Osteocyte (in vitro differentiated cells): ENCODE data around the gene SERPINB5. TPM values are rescaled to one million over a fixed set of nuclear protein-coding genes. Genes with fewer than 3 reads are reported as not detected.

Experiments
- DNase-seq: peaks from one replicate; pipeline ENCODE4 v3.0.0; 2021; ENCODE audit warnings: mixed read lengths; ENCODE audit not compliant: unreplicated experiment; ENCODE audit errors: extremely low spot score
- H3K27ac Mint-ChIP-seq: one replicate; pipeline ENCODE4 v1.8.0; 2021; ENCODE audit warnings: mild to moderate bottlenecking, mixed read lengths; ENCODE audit not compliant: unreplicated experiment
- H3K27me3 Mint-ChIP-seq: one replicate; pipeline ENCODE4 v1.8.0; 2021; ENCODE audit warnings: mixed read lengths; ENCODE audit not compliant: unreplicated experiment
- H3K36me3 Mint-ChIP-seq: one replicate; pipeline ENCODE4 v1.8.0; 2021; ENCODE audit warnings: mixed read lengths; ENCODE audit not compliant: unreplicated experiment
- H3K4me1 Mint-ChIP-seq: one replicate; pipeline ENCODE4 v1.8.0; 2021; ENCODE audit warnings: mixed read lengths; ENCODE audit not compliant: unreplicated experiment
- H3K4me3 Mint-ChIP-seq: one replicate; pipeline ENCODE4 v1.8.0; 2021; ENCODE audit warnings: mild to moderate bottlenecking, moderate library complexity, mixed read lengths; ENCODE audit not compliant: unreplicated experiment
- H3K9me3 Mint-ChIP-seq: one replicate; pipeline ENCODE4 v1.8.0; 2021; ENCODE audit warnings: mixed read lengths; ENCODE audit not compliant: unreplicated experiment
- CTCF ChIP-seq: fragments of 200-600 bp; sonication (generic); IDR thresholded peaks from 2 replicates; pipeline ENCODE4 v1.5.0; 2021; ENCODE audit warnings: antibody characterized with exemption, mild to moderate bottlenecking, moderate library complexity
- total RNA-seq: library from RNA; stranded (reverse); gene quantifications from 2 replicates; pipeline ENCODE4 v1.2.1, GENCODE V29; 2021

Gene SERPINB5
- total RNA-seq, 1 donor from 2014 or later: not detected

DNA sequence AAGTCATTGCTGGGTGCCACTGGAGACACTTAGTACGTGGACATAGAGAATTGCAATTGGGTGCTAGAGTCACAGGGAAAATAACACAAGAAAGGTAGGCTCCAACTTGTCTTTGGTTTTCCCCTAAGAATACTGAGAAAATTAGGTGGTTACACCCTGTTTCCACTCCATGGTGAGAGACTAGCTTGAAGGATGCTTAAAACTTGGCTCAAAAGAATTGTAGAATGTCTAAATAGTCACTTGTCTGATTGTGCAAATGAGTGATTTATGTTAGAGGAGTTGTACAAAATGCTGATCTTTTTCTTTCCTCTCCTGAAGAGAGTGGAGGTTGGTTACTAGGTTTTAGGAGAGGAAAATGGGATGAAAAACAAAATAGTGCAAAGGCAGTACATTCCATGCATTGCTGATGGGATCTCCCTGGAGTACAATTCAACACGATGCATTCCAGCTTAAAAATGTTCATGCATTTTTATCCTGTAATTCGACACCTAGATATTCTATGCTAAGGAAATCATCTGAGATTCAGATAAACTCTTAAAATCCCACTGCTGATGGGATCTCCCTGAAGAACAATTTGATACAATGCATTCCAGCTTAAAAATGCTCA lies 63.2 kb downstream of the SERPINB5 start:
- no peaks in the 10 kb centered on the region for H3K27me3 Mint-ChIP-seq
- TF ChIP-seq CTCF: no peak
- H3K36me3 Mint-ChIP-seq: no peaks in the 10 kb centered on the region
- H3K4me1 Mint-ChIP-seq: peaks cover 30% of the 10 kb centered on the region
- H3K27ac Mint-ChIP-seq: peak overlapping the region; percentile 66
- no peak overlapping the region for H3K4me3 Mint-ChIP-seq
- H3K9me3 Mint-ChIP-seq: no peaks in the 10 kb centered on the region
- DNase-seq: no peak

GRCh38 chr18:63542069-63542468 lies 65.3 kb downstream of the SERPINB5 start, which contains the start of gene SERPINB12:
Gene SERPINB12, plus strand, starts transcription at chr18:63542369. Its CDS starts 13,791 bp downstream, at chr18:63556160.
- no peak for DNase-seq
- Mint-ChIP-seq H3K4me1 (peaks cover 31% of the 10 kb centered on the region), H3K27ac (no peak within 1 kb of the TSS)

GRCh38 chr18:63544017-63544416 lies 67.3 kb downstream of the SERPINB5 start:
- Mint-ChIP-seq H3K36me3 (no peaks in the 10 kb centered on the region), H3K27ac (no peak overlapping the region), H3K4me1 (peaks cover 31% of the 10 kb centered on the region), H3K9me3 (no peaks in the 10 kb centered on the region), H3K27me3 (no peaks in the 10 kb centered on the region), H3K4me3 (no peak overlapping the region)
- no peak for DNase-seq
- TF ChIP-seq CTCF: no peak

More at GRCh38 chr18:63542069-63542468, 65.3 kb downstream of the SERPINB5 start, which contains the start of gene SERPINB12:
- no peak for TF ChIP-seq CTCF
- H3K9me3 Mint-ChIP-seq: no peaks in the 10 kb centered on the region
- no peaks in the 10 kb centered on the region for H3K36me3 Mint-ChIP-seq
- no peak within 1 kb of the TSS for H3K4me3 Mint-ChIP-seq
- no peaks in the 10 kb centered on the region for H3K27me3 Mint-ChIP-seq

- no peak overlapping the region for H3K4me3 Mint-ChIP-seq
- no peaks in the 10 kb centered on the region for H3K9me3 Mint-ChIP-seq
- H3K36me3 Mint-ChIP-seq: no peaks in the 10 kb centered on the region
- no peak for DNase-seq
- peaks cover 22% of the 10 kb centered on the region for H3K4me1 Mint-ChIP-seq
- H3K27ac Mint-ChIP-seq: no peak overlapping the region
- no peaks in the 10 kb centered on the region for H3K27me3 Mint-ChIP-seq
- no peak for TF ChIP-seq CTCF
These were observed 68.2 kb downstream of the SERPINB5 start for GRCh38 chr18:63545000-63545399.

GRCh38 chr18:63550068-63550467 lies 73.3 kb downstream of the SERPINB5 start:
- TF ChIP-seq CTCF: no peak
- Mint-ChIP-seq H3K27ac (no peak overlapping the region), H3K9me3 (no peaks in the 10 kb centered on the region), H3K27me3 (no peaks in the 10 kb centered on the region), H3K4me1 (peaks cover 21% of the 10 kb centered on the region), H3K36me3 (no peaks in the 10 kb centered on the region), H3K4me3 (no peak overlapping the region)
- DNase-seq: no peak
